GM23248 (cell line): Measurements from ENCODE around the gene USP48.

ENCODE experiments used
- EZH2 ChIP-seq: fragments of 200-600 bp; sonication (generic); IDR thresholded peaks from 2 replicates; pipeline ENCODE4 v1.6.1; 2018; ENCODE audit warnings: antibody characterized with exemption, mild to moderate bottlenecking; ENCODE audit not compliant: insufficient read depth, poor library complexity, severe bottlenecking
- EZH2phosphoT487 ChIP-seq: fragments of 200-600 bp; sonication (generic); IDR thresholded peaks from 2 replicates; pipeline ENCODE4 v1.6.1; 2018; ENCODE audit warnings: antibody characterized with exemption, moderate library complexity, mild to moderate bottlenecking, low read depth; ENCODE audit not compliant: insufficient read depth

DNA sequence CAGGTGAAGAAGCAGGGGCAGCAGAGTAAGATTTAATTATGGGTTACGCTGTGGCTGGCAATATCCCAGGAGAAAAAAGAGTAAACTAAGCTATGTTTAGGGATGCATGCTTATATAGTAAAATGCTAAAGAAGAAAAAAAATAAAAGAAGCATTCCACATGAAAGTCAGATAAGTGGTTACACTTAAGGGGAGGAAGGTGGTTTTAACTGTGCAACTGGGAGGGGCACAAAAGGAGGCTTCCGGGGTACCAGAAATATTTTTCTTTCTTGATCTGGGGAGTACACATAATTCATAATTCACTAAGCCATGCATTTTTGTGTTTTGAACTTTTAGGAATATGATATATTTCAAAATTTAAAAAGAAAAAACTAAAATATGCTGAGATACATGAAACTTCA lies 39.5 kb downstream of the USP48 start:
- TF ChIP-seq EZH2phosphoT487: no peak
- no peak for TF ChIP-seq EZH2
